Brain pericyte (primary cell): ENCODE data around the gene TRIM21.
"Not testable (repeated sequence)": the region's sequence is repeated elsewhere in the genome, so short reads cannot be mapped to it uniquely, and the experiment has no call there.

Experiments
- DNase-seq: peaks from one replicate; pipeline ENCODE4 v3.0.0-alpha.2; 2012; ENCODE audit warnings: low read depth, low spot score

TRIM21 gene

GRCh38 chr11:4393209-4393857 lies at the start of gene TRIM21:
TSS of gene TRIM21 (minus strand) at chr11:4393702. CDS start at chr11:4390409, 3,293 bp downstream.
- DNase-seq: peak; percentile 49

- no peak for DNase-seq
Observed at GRCh38 chr11:4441515-4441914, 48.0 kb upstream of the TRIM21 start.

GRCh38 chr11:4436411-4436810 lies 42.9 kb upstream of the TRIM21 start:
- no peak for DNase-seq

GRCh38 chr11:4433856-4434255 lies 40.4 kb upstream of the TRIM21 start:
- DNase-seq: no peak

- no peak for DNase-seq
Observed at GRCh38 chr11:4430051-4430450, 36.5 kb upstream of the TRIM21 start.

- DNase-seq: no peak
Observed at GRCh38 chr11:4418403-4418802, 24.9 kb upstream of the TRIM21 start.

GRCh38 chr11:4416816-4417215 lies 23.3 kb upstream of the TRIM21 start:
- DNase-seq: no peak

GRCh38 chr11:4416306-4416705 lies 22.8 kb upstream of the TRIM21 start:
- no peak for DNase-seq

- DNase-seq: not testable (repeated sequence)
Observed at GRCh38 chr11:4406206-4406605, 12.7 kb upstream of the TRIM21 start.

- DNase-seq: no peak
Observed at GRCh38 chr11:4393858-4394223, 339 bp upstream of the TRIM21 start.

- DNase-seq: no peak
Observed at GRCh38 chr11:4388221-4388620, 5.3 kb downstream of the TRIM21 start.

- no peak for DNase-seq
Observed at GRCh38 chr11:4385978-4386740, 7.3 kb downstream of the TRIM21 start.

GRCh38 chr11:4381901-4382300 lies 11.6 kb downstream of the TRIM21 start:
- DNase-seq: no peak

GRCh38 chr11:4375431-4376140 lies 17.9 kb downstream of the TRIM21 start:
- DNase-seq: no peak

GRCh38 chr11:4370166-4370565 lies 23.3 kb downstream of the TRIM21 start:
- DNase-seq: no peak

GRCh38 chr11:4368286-4368685 lies 25.2 kb downstream of the TRIM21 start, which contains the start of gene OR52B4:
TSS of gene OR52B4 (minus strand) at chr11:4368386. CDS start at chr11:4368295, 91 bp downstream.
- no peak for DNase-seq

GRCh38 chr11:4348142-4348541 lies 45.4 kb downstream of the TRIM21 start:
- DNase-seq: not testable (repeated sequence)

- not testable (repeated sequence) for DNase-seq
Observed at GRCh38 chr11:4345366-4345765, 48.1 kb downstream of the TRIM21 start.
